HG03045 (cell line): ENCODE data around the gene CNIH4.
"Not testable (repeated sequence)": the region's sequence is repeated elsewhere in the genome, so short reads cannot be mapped to it uniquely, and the experiment has no call there.

Experiments
- ATAC-seq: cut with Tn5 transposase; IDR thresholded peaks from one replicate; pipeline ENCODE4 v1.9.1; 2021; ENCODE audit warnings: mild to moderate bottlenecking, moderate library complexity; ENCODE audit not compliant: unreplicated experiment

The CNIH4 gene

GRCh38 chr1:224393294-224393693, 36.6 kb downstream of the CNIH4 start:
- ATAC-seq: no peak

DNA sequence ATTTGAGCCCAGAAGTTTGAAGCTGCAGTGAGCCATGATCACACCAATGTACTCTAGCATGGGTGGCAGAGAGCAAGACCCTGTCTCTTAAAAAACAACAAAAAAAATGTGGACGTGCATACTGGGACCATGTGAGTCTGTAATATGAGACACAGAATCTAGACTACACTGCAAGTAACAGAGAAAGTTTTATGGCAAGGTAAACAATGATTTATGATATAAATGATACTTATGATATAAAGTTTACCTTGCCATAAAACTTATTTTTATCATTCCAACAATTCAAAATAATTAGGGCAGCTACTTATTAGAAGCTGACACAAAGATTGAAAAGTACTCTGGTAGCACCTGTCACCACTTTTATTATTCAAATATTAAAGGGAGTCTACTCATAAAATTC, 43.2 kb downstream of the CNIH4 start:
- no peak for ATAC-seq

GRCh38 chr1:224402472-224403036, 45.9 kb downstream of the CNIH4 start:
- ATAC-seq: no peak

DNA sequence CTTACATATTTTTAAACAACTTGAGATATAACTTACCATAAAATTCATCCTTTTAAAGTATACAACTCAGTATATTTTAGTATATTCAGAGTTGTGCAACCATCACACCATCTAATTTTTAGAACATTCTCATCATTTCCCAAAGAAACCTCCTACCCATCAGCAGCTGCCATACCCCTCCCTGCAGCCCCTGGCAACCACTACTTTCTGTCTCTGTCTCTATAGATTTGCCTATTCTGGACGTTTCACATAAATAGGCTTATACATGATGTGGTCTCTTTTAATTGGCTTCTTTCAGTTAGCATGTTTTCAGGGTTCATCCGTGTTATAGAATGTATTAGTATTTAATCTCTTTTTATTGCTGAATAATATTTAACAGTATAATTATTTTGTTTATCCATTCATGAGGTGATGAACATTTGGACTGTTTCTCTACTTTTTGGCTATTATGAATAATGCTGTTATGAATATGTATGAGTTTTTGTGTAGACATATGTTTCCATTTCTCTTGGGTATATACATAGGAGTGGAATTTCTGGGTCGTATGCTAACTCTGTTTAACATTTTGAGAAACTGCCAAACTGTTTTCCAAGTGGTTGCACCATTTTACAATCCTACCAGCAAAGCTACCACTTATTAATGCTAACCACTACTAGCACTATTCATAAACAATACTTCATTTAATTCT, 48.4 kb downstream of the CNIH4 start:
- ATAC-seq: no peak

GRCh38 chr1:224405604-224405970, 48.9 kb downstream of the CNIH4 start:
- ATAC-seq: no peak

DNA sequence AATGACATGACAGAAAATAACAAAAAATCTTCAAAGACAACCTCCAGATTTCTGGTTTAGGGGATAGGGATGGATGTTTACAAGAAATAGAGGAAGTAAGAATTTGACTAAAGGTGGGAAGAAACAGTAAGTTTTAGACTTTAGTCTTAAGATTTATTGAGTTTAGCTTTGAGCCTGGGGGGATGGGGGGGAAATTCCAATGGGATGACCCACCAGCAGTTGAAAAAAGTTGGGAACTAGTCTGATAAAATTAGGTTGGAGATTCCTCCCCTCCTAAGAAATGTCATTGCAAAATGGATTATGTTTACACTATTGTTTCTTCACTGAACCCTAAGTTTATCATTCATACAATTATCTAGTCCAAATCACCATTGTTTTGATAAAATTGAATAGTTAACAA, 49.5 kb downstream of the CNIH4 start:
- ATAC-seq: no peak

DNA sequence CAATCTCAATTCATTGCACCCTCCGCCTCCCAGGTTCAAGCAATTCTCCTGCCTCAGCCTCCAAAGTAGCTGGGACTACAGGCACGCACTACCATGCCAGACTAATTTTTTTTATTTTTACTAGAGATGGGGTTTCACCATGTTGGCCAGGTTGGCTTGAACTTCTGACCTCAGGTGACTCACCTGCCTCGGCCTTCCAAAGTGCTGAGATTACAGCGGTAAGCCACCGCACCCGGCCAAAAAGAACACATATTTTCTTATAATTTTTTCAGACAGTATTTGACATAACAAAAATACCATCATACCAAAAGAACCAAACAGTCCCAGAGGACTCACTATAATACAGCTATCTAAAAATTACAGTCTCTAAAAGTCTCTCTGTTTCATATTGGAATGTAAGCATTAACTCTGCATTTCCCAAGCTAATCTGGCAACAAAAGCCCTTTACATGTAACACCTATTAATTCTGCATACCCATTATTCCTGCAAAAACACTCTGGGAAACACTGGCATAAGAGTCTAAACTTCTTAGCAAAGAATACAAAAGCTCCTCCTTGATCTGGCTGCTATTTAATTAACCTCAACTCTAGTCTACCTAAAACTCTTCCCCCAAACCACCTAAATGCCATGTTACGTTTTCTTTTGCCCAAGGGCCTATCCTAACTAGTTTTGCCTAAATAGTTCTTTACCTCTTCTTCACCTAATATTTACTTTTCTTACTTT, 51.1 kb downstream of the CNIH4 start:
- no peak for ATAC-seq

GRCh38 chr1:224408294-224408590, 51.6 kb downstream of the CNIH4 start:
- ATAC-seq: no peak

DNA sequence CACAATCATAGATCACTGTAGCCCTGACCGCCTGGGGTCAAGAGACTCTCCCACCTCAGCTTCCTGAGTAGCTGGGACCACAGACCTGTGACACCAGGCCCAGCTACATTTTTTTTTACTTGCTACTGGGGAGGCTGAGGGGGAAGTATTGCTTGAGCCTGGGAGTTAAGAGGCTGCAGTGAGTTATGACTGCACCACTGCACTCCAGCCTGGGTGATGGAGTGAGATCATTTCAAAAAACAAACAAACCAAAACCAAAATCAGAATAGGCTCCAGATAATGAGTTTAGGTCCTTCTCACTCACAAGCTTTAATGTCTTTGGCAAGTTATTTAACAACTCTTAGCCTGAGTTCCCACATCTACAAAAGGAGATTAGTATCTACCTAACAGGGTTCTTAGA, 55.1 kb downstream of the CNIH4 start:
- no peak for ATAC-seq

GRCh38 chr1:224420106-224420505, 63.4 kb downstream of the CNIH4 start:
- ATAC-seq: no peak

DNA sequence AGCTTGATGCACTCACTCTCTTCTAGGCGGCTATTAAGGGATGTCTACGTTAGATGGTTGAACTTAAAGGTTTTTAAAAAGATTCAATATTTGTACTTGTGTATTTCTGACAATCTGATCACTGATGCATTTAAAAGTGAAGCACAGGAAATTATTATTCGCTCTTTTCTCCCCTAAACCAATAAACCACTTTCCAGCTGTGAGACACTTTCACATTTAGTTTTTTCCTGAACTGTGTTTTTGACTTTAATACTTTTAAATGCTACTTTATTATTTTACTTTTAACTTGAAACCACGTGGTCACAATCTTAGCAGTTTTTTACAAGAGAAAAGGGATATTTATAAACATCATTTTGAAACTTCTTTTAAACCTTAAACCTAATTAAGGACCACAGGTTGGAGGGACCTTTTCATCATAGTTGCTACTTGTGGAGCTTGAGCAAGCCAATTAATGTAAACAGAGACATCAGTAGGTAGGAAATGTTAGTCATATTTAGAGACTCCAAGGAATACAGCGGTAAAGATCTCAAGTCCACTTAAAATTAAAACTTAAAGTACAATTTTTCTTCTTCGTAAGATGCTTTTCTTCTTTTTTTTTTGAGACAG, 68.7 kb downstream of the CNIH4 start:
- ATAC-seq: no peak

DNA sequence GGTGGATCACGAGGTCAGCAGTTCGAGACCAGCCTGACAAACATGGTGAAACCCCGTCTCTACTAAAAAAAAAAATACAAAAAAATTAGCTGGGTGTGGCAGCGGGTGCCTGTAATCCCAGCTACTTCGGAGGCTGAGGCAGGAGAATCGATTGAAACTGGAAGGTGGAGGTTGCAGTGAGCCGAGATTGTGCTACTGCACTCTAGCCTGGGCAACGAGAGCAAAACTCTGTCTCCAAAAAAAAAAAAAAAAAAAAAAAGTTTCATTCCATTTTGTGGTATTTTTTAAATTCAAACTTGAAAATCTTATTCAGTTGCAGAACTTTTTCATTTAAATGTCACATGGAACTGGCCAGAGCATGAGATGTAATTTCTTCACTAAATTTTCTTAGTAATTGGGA, 70.2 kb downstream of the CNIH4 start:
- not testable (repeated sequence) for ATAC-seq

DNA sequence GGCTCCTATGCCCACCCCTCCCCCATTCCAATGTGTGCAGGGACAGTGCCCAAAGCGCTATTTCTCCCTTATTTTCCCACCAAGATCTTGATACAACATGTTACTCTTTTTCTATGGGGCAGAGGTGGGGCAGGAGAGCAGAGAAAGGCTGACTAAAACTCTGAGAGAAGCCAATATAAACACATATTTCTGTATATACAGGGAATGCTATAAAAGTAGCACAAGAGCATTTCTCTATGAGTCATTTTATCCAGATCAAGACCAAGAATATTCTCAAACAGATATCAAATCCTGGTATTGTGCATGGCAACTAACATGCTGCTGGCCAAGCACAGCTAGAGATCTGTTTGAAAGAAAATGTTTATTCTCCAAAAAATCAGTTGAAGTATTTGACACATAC, 70.7 kb downstream of the CNIH4 start:
- no peak for ATAC-seq

GRCh38 chr1:224428713-224429112, 72.0 kb downstream of the CNIH4 start:
- not testable (repeated sequence) for ATAC-seq
